T-helper 17 cell (primary cell): Measurements from ENCODE around the gene SERINC5. TPM values are rescaled to one million over a fixed set of nuclear protein-coding genes. Genes with fewer than 3 reads are reported as not detected.
A peak's percentile ranks its signal among the peaks of the same experiment; 100 is the strongest.
"Not testable (repeated sequence)": the region's sequence is repeated elsewhere in the genome, so short reads cannot be mapped to it uniquely, and the experiment has no call there.

ENCODE experiments used
- ATAC-seq: fragments of 150-1000 bp; cut with Tn5 transposase; 2 replicates; pipeline ENCODE4 v1.10.0; 2021; ENCODE audit warnings: mild to moderate bottlenecking, moderate library complexity
- DNase-seq, 3 donors: peaks; one replicate each; pipeline versions ENCODE4 v3.0.0 to v3.0.0-alpha.2; 2020 to 2021
- H3K9me3 ChIP-seq: one replicate; pipeline ENCODE4 v1.7.0; 2013; ENCODE audit warnings: low read length, mild to moderate bottlenecking; ENCODE audit not compliant: control insufficient read depth, poor library complexity, severe bottlenecking
- H3K27ac Mint-ChIP-seq: one replicate; pipeline ENCODE4 v1.8.0; 2022; ENCODE audit warnings: mild to moderate bottlenecking, moderate library complexity, mixed read lengths
- H3K27me3 Mint-ChIP-seq: one replicate; pipeline ENCODE4 v1.8.0; 2022; ENCODE audit warnings: mixed read lengths
- H3K36me3 Mint-ChIP-seq: one replicate; pipeline ENCODE4 v1.8.0; 2022; ENCODE audit warnings: low read depth, mixed read lengths
- H3K4me1 Mint-ChIP-seq: one replicate; pipeline ENCODE4 v1.8.0; 2022; ENCODE audit warnings: mild to moderate bottlenecking, mixed read lengths
- H3K4me3 Mint-ChIP-seq: one replicate; pipeline ENCODE4 v1.8.0; 2022; ENCODE audit warnings: mild to moderate bottlenecking, moderate library complexity, mixed read lengths
- total RNA-seq, 4 donors: library from RNA in 2 of 4; stranded (reverse) in 2 of 4; gene quantifications; one replicate each; pipeline ENCODE4 v1.2.3 and lab custom pipeline; 2022 to 2026

The SERINC5 gene
- total RNA-seq, 2 donors from 2014 or later, result 118 to 119 TPM

DNA sequence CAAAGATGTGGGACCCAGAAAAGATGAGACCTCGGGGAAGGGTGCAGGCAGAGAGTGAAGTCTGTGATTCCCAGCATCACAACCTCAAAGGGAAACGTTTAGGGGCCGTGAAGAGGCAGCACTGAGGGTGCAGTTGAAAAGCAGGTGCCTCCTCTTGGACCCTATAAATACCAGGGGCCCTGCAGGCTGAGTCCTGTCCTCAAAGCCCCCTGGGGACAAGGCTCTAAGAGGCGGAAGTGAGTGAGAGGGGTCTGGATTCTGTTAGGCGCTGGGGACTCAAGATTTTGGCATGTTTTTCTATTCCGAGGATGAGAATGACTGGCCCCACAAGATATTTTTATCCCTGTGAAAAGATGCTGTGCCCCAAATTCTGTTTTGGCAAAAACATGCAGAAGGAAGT, 112.9 kb downstream of the SERINC5 start:
- no peaks in the 10 kb centered on the region for H3K9me3 ChIP-seq
- H3K27ac Mint-ChIP-seq, result peak overlapping the region; percentile 99
- peaks cover 18% of the 10 kb centered on the region for H3K36me3 Mint-ChIP-seq
- ATAC-seq, result no peak
- H3K4me3 Mint-ChIP-seq, result no peak overlapping the region
- H3K27me3 Mint-ChIP-seq, result no peaks in the 10 kb centered on the region
- peaks cover 66% of the 10 kb centered on the region for H3K4me1 Mint-ChIP-seq
- DNase-seq, result no peak

DNA sequence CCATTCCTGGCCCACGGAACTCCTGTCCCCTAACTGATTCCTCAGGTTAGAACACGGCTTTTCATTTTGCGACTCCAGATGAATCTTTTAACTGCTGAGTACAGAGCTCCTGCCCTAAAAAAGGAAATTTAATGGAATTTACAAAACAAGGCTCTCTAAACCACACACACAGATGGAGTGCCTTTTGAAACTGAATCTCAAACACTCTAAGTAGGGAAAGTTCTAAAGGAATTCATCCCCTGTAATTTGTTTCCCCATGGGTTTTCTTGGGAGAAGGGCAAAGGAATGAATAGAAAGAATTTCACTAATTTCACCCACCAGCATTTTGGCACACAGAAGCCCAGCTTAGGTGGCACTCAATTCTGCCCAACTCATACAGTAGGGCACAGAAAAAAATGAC, 114.2 kb downstream of the SERINC5 start:
- H3K36me3 Mint-ChIP-seq, result peaks cover 16% of the 10 kb centered on the region
- H3K4me3 Mint-ChIP-seq, result peak overlapping the region; percentile 80
- H3K9me3 ChIP-seq, result no peaks in the 10 kb centered on the region
- H3K27me3 Mint-ChIP-seq, result no peaks in the 10 kb centered on the region
- H3K27ac Mint-ChIP-seq, result peak overlapping the region; percentile 99
- ATAC-seq (peak; percentile 24), DNase-seq (no peak)
- H3K4me1 Mint-ChIP-seq, result peaks cover 67% of the 10 kb centered on the region

DNA sequence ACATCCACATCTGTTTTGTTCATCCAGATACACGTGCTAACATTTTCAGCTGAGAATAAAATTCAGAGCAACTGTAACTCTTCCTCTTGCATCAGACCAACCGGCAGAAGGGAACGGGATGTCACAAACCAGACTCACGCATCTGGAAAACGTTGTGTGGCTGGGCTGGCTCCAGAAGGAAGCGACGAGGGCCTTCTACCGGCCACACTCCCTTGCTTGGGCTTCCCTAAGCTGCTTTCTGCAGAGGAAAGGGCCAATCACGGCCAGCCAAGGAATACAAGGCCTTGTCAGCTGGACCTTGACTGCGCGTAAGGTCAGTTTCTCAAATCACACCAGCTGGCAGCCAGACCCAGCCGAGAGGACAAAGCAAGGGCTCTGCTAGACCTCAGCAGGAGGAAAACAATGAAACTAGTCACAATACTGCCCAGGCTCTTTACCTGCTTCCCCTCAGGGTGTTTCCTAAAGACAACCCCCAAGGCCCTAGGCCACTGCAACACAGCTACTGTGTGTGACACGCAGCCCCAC, 114.6 kb downstream of the SERINC5 start:
- H3K9me3 ChIP-seq, result no peaks in the 10 kb centered on the region
- Mint-ChIP-seq H3K36me3 (peaks cover 15% of the 10 kb centered on the region), H3K4me3 (peak overlapping the region; percentile 80), H3K27ac (peak overlapping the region; percentile 99), H3K27me3 (no peaks in the 10 kb centered on the region), H3K4me1 (peaks cover 70% of the 10 kb centered on the region)
- no peak for DNase-seq
- no peak for ATAC-seq

DNA sequence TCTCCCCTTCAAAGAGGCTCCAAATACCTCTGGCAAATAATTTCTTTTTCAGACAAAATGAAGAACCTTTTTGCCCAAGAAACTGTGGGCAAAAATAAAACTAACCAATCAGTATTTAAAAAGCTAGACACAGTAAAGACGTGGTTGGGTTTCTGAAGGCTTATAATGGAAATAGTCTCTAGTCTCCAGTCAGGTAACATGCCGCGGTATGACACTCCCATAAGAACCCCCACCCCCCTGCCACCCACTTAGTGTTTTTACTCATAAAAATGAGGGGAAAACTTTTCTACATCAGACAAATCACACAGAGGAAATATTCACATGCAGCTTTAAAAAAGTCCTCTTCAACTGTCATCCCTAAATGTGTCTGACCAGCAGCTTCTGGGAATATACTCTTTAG, 115.4 kb downstream of the SERINC5 start:
- Mint-ChIP-seq H3K36me3 (peaks cover 11% of the 10 kb centered on the region), H3K4me3 (peak overlapping the region; percentile 80), H3K4me1 (peaks cover 73% of the 10 kb centered on the region), H3K27ac (peak overlapping the region; percentile 99), H3K27me3 (no peaks in the 10 kb centered on the region)
- no peaks in the 10 kb centered on the region for H3K9me3 ChIP-seq
- peak; percentile 0 for ATAC-seq
- DNase-seq, result no peak

DNA sequence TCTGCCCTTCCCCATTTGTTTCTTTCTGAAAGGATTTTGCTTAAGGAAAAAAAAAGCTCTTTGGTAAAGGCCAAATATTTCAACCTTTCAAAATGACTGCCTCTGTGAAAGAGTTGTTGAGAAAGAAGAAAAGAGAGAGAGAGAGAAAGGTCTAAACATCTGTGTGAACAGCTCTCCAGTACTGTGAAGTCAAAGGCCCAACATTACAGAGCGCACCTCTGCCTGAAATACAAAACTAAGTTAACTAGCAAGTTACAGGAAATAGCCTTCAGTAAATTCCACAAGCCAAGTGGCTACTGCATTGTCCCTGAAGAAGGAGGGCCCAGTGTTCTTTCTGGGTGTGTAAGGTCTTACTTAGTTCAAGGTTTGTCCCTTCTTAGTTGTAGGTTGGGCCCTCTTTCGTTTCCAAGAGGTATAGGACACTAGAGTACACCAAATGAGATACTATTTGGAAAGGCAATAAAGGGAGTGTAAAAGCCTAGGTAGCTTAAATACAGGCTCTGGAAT, 116.3 kb downstream of the SERINC5 start:
- DNase-seq, result no peak
- ATAC-seq, result no peak
- peaks cover 80% of the 10 kb centered on the region for H3K4me1 Mint-ChIP-seq
- peak overlapping the region; percentile 99 for H3K27ac Mint-ChIP-seq
- H3K36me3 Mint-ChIP-seq, result peaks cover 9% of the 10 kb centered on the region
- no peaks in the 10 kb centered on the region for H3K9me3 ChIP-seq
- no peaks in the 10 kb centered on the region for H3K27me3 Mint-ChIP-seq
- H3K4me3 Mint-ChIP-seq, result peak overlapping the region; percentile 80

DNA sequence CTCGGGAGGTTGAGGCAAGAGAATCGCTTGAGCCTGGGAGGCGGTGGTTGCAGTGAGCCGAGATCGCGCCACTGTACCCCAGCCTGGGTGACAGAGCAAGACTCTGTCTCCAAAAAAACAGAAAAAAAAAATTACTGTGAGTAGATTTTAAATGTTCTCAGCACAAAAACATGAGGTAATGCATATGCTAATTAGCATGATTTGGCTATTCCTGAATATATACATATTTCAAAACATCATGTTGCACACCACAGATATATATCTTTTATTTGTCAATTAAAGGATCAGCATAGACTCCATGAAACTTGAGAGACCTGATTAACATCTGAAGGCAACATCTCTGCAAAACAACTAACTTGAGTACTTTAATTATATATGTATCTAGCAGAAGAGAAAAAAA, 117.4 kb downstream of the SERINC5 start:
- ATAC-seq, result no peak
- Mint-ChIP-seq H3K27ac (peak overlapping the region; percentile 99), H3K27me3 (no peaks in the 10 kb centered on the region), H3K4me3 (no peak overlapping the region), H3K36me3 (no peaks in the 10 kb centered on the region), H3K4me1 (peaks cover 78% of the 10 kb centered on the region)
- no peak for DNase-seq
- no peaks in the 10 kb centered on the region for H3K9me3 ChIP-seq

DNA sequence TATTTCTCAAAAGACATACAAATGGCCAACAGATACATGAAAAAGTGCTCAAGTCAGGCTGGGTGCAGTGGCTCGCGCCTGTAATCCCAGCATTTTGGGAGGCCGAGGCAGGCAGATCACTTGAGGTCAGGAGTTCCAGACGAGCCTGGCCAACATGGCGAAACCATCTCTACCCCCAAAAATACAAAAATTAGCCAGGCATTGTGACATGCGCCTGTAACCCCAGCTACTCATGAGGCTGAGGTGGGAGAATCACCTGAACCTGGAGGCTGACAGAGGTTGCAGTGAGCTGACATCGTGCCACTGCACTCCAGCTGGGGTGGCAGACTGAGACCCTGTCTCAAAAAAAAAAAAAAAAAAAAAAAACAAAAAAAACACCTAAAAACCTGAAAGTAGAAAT, 119.0 kb downstream of the SERINC5 start:
- H3K4me3 Mint-ChIP-seq, result peak overlapping the region; percentile 81
- peak; percentile 14 for ATAC-seq
- H3K27me3 Mint-ChIP-seq, H3K9me3 ChIP-seq, DNase-seq, H3K36me3 Mint-ChIP-seq: not testable (repeated sequence)
- H3K4me1 Mint-ChIP-seq, result peaks cover 78% of the 10 kb centered on the region
- peak overlapping the region; percentile 99 for H3K27ac Mint-ChIP-seq

DNA sequence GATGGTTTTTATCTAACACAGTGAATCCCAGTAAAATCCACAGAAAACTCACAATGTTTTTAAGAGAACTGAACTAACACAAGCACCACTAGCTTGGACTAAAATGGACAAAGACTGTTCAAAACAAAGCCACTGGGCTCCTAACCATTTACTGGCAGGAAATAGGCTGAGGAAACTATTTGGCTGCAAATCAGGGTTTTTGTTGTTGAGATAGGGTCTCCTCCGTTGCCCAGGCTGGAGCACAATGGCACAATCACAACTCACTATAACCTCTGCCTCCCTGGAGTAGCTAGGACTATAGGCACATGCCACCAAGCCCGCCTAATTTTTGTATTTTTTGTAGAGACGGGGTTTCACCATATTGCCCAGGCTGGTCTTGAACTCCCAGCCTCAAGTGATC, 121.0 kb downstream of the SERINC5 start:
- ATAC-seq (no peak), DNase-seq (no peak)
- Mint-ChIP-seq H3K4me3 (peak overlapping the region; percentile 81), H3K4me1 (peaks cover 69% of the 10 kb centered on the region), H3K36me3 (no peaks in the 10 kb centered on the region), H3K27me3 (no peaks in the 10 kb centered on the region), H3K27ac (peak overlapping the region; percentile 99)
- H3K9me3 ChIP-seq, result no peaks in the 10 kb centered on the region

DNA sequence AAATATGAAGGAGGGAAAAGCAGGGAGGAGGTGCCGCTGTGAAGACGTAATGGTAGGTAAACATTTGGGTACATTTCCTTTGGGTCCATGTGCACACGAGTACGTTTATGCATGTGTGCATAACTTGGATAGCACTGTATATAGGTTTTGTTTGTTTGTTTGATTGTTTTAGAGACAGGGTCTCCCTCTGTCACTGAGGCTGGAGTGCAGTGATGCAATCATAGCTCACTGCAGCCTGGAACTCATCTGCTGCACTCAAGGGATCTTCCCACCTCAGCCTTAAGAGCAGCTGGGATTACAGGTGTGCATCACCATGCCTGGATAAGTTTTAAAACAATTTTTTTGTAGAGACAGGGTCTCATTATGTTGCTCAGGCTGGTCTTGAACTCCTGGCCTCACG, 126.7 kb downstream of the SERINC5 start:
- H3K27me3 Mint-ChIP-seq, result no peaks in the 10 kb centered on the region
- no peak for ATAC-seq
- peak overlapping the region; percentile 99 for H3K27ac Mint-ChIP-seq
- peaks cover 7% of the 10 kb centered on the region for H3K36me3 Mint-ChIP-seq
- H3K4me3 Mint-ChIP-seq, result peak overlapping the region; percentile 28
- DNase-seq, result no peak
- H3K4me1 Mint-ChIP-seq, result peaks cover 49% of the 10 kb centered on the region
- no peaks in the 10 kb centered on the region for H3K9me3 ChIP-seq

DNA sequence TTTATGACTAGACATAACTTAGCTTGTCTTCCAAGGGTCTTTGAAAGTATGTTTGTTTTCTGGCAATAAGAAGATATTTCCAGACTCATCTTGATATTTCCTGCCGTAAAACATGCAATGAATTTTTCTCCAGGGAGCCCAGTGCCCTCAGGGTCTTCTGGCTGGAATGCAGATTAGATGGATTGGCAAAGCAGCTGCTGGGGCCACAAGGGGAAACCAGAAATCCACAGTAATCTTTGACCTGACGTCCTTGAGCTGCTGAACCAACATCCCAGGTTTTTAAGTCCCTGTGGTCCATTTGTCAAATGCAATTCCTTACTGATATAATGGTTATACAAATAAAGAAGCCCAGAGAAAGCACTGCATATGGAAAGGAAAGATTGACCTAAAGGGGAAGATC, 127.7 kb downstream of the SERINC5 start:
- H3K27me3 Mint-ChIP-seq, result no peaks in the 10 kb centered on the region
- no peaks in the 10 kb centered on the region for H3K9me3 ChIP-seq
- no peak overlapping the region for H3K4me3 Mint-ChIP-seq
- peaks cover 7% of the 10 kb centered on the region for H3K36me3 Mint-ChIP-seq
- no peak for DNase-seq
- peaks cover 40% of the 10 kb centered on the region for H3K4me1 Mint-ChIP-seq
- no peak for ATAC-seq
- H3K27ac Mint-ChIP-seq, result peak overlapping the region; percentile 79

DNA sequence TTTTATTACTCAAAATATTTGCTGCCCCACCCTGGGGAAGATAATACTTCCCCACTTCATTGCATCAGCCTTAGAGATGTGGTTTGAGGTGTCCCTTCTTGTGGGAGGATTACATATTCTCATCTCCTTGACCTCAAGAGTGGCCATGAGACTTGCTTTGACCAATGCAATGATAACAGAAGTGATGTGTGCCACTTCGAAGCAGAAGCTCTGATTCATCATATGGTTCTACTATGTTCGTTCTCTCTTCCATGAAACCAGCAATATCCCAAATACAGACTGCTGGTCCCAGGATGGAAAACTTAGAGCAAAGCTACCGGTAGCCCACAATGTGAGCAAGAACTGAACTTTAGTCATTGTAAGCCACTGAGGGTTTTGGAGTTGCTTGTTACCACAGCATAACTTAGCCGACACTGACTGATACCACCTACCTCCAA, 128.7 kb downstream of the SERINC5 start:
- Mint-ChIP-seq H3K27me3 (no peaks in the 10 kb centered on the region), H3K4me1 (peaks cover 34% of the 10 kb centered on the region), H3K4me3 (no peak overlapping the region), H3K27ac (no peak overlapping the region), H3K36me3 (peaks cover 7% of the 10 kb centered on the region)
- DNase-seq (no peak), ATAC-seq (peak; percentile 21)
- no peaks in the 10 kb centered on the region for H3K9me3 ChIP-seq

DNA sequence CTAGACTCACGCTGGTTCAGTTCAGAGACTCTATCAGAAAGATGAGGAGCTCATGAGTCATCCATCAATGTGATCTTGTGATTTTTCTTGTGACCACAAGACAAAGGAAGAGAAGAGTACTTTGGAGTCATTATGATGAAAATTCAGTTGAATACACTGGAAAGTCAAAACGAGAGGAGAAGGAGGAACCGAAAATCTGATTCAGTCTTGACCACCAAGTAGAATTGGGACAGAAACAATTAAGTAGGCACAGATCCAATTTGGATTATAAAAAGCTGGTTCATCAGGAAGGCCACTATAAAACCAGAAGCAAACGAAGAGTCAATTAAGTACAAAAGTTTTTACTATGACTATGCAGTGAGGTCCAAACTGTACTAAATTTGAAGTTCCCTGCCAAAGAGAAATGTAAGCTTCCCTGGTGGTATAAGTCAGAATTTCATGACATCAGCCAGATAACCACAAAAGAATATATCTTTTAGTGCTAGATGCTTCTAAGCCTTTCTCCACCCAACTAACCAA, 129.8 kb downstream of the SERINC5 start:
- H3K9me3 ChIP-seq, result no peaks in the 10 kb centered on the region
- Mint-ChIP-seq H3K4me3 (peak overlapping the region; percentile 49), H3K4me1 (peaks cover 27% of the 10 kb centered on the region), H3K36me3 (peaks cover 7% of the 10 kb centered on the region), H3K27me3 (no peaks in the 10 kb centered on the region), H3K27ac (peak overlapping the region; percentile 74)
- DNase-seq (no peak), ATAC-seq (peak; percentile 79)

DNA sequence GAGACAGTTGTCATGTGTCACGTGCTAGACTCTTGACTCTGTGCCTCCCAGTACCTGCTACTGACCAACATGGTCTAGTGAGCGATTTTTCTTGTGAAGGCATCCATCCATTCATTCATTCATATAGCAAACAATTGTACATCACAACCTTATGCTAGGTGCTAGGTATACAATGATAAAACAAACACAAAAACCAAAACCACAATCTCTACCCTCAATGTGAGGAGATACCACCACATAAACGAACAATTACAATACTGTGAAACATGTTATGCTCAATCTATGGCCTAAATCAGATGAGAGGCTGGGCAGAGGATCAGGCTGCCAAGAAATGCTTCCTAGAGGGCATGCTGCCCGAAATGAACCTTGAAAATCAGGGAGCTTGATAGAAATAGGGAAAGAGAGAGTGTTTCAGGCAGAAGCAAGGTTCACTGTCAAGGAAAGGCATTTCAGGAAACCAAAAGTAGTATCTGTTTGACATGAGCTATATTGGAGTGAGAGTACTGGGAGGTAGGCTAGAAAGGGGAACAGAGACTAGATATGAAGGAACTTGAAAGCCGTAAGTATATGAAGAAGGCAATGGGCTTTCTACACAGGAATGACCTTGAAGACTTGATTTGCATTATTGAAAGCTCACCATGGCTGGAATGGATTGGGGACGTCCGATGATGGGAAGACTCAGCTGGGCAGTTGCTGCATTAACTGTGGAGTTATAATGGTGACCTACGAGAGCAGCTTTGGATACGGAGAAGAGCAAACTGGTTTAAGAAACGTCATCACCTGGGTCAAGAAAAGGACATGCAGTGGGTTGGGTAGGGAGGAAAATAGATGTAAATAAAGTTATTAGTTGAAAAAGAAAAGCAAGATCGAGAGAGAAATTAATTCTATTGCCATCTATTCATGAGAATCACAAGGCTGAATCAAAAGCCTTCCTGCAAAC, 130.6 kb downstream of the SERINC5 start:
- peak overlapping the region; percentile 74 for H3K27ac Mint-ChIP-seq
- H3K9me3 ChIP-seq, result no peaks in the 10 kb centered on the region
- peak overlapping the region; percentile 49 for H3K4me3 Mint-ChIP-seq
- H3K27me3 Mint-ChIP-seq, result no peaks in the 10 kb centered on the region
- peaks cover 24% of the 10 kb centered on the region for H3K4me1 Mint-ChIP-seq
- DNase-seq (no peak), ATAC-seq (no peak)
- peaks cover 7% of the 10 kb centered on the region for H3K36me3 Mint-ChIP-seq
